CD1c-positive myeloid dendritic cell (primary cell): ENCODE data around the gene JUNB.
A peak's percentile ranks its signal among the peaks of the same experiment; 100 is the strongest.

Experiments used
- DNase-seq: peaks from one replicate; pipeline ENCODE4 v3.0.0-alpha.2; 2016; ENCODE audit errors: extremely low spot score

JUNB gene

GRCh38 chr19:12774588-12775555 lies 16.4 kb upstream of the JUNB start, which contains the start of gene HOOK2:
Gene HOOK2 (minus strand): TSS chr19:12775552. CDS start chr19:12775449, 103 bp downstream.
- DNase-seq: no peak

DNA sequence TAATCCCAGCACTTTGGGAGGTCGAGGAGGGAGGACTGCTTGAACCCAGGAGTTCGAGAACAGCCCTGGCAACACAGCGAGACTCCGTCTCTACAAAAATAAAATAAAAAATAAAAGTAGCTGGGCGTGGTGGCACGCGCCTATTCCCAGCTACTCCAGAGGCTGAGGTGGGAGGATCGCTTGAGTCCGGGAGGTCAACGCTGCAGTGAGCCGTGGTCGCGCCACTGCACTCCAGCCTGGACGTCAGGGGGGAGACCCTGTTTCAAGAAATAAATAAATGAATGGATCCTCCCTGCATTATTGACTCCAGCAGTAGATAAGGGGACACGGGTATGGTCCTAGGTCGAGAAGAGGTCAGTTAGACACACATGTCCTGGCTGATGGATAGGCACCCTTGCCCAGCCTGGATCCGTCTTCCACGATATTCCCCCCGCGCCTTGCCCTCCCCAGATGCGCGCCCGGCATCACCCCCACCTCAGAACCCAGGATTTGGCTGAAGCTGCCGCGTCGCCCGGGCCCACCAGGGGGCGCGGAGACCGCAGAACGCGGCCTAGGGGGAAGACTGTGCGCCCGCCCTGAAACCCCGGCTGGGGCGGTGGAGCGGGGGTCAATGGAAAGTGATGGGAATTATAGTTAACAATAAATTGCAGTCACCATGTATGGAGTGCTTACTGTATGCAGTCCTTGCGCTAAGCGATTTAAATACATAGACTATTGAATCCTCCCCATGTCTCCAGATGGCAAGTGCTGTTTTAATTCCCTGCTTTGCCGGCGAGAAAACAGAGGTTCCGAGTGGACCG lies 13.9 kb upstream of the JUNB start:
- peak; percentile 90 for DNase-seq

- DNase-seq: peak; percentile 53
Observed at GRCh38 chr19:12778017-12778904, 13.0 kb upstream of the JUNB start.

DNA sequence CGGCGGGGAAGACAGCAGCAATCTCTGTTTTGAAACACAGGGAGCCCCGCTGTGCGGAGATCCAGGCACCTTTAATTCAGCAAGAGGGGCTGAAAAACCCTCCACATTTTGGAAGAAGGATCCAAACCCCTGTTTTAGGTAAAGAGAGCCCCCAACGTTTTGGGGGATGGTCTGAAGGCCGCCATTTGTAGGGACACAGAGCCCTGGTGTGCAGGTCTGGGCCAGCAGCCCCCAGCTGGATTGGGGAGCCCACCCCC lies 12.5 kb upstream of the JUNB start:
- no peak for DNase-seq

DNA sequence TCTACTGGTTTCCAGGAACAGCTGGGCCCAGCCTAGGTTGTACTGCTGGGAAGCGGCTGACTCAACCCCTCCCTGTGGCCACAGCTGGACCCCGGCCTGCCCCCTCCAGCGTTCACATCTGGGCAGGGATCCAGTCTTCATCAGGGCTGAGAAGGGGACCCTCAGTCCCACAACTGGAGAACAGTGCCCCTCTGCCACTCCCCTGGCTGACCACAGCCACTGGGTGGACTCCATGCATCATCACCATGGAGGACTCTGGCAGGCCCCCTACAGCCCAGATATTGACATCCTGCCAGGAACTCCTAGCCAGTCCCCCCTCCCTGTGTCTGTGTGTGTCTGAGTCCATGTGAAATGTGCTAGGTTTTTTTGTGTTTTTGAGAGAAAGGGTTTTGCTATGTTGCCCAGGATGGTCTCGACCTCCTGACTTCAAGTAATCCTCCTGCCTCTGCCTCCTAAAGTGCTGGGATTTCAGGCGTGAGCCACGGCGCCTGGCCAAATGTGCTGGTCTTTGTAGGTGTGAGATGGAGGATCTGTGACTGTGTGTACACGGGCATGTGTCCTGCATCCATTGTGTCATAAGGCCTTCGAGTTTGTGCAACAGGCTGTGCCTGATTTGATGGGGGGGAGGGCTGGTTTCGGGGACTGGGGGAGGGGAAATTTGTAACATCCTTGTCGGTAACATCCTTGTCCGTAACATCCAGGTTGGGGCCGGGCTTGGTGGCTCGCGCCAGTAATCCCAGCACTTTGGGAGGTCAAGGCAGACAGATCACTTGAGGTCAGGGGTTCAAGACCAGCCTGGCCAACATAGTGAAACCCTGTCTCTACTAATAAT lies 11.9 kb upstream of the JUNB start:
- DNase-seq: peak; percentile 33

- DNase-seq: no peak
Observed at GRCh38 chr19:12782174-12782423, 9.2 kb upstream of the JUNB start.

DNA sequence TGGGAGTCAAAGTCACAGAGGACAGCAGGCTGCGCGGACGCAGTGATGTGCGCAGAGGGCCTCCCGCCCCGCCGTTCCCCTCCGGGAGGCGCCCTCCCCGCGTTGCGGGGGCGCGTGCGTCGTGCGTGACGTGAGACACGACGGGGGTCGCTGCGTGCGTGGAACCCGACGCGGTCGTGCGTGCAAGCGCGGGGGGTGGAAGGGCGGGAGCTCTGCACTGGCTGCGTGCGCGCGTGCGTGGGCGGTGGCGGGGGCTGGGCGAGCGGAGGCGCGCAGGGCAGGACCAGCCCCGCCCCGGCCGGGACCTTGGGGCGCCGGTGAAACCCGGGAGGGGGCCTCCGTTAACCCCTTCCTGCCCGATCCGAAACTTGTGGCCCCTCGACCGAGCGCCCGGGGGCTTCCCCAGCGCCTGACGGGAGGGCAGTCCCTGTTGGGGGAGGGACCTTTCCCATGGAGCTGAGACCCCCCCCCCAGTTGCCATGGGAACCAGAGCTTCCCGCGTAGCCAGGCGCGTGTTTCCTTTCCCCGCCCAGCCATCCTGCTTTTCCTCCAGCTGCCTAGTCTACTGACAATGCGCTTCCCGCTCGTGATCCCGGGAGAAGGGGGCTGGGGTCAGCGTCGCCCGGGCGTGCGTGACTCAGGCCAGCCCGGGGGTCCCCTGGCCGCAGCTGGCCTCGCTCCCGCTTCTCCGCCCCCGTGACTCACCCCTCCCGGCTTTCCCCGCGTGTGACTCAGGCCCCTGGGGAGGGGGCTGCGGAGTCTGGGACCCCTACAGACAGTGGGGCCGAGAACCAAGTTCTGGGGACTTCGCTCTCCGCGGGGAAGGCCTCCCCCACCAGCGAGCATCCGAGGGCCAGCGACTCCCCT lies 8.6 kb upstream of the JUNB start:
- DNase-seq: peak; percentile 96

DNA sequence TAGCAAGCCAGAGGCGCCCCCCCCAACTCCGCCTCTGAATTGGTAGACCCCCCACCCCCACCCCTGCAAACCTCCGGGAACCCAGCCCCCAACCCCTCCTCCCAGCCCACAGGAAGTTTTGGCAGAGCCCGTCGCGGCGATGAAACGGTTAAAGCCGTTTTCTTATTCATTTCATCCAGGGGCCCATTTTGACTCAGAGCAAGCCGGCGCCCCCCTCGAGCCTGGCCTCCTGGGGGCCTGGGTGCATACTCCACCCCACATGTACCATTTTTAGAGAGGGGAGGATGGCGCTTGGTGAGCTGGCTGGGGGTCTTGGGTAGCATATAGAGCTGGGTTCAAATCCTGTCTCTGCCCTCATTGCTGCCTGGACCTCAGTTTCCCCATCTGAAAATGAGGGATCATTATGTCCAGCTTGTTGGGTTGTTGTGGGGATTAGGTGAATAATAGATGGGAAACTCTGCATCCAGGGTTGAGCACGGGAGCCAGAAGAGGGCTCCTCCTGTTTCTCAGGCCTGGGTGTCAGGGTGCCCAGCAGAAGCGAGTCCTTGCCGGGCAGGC lies 7.9 kb upstream of the JUNB start:
- peak; percentile 20 for DNase-seq

GRCh38 chr19:12783849-12784393 lies 7.4 kb upstream of the JUNB start:
- peak; percentile 58 for DNase-seq

DNA sequence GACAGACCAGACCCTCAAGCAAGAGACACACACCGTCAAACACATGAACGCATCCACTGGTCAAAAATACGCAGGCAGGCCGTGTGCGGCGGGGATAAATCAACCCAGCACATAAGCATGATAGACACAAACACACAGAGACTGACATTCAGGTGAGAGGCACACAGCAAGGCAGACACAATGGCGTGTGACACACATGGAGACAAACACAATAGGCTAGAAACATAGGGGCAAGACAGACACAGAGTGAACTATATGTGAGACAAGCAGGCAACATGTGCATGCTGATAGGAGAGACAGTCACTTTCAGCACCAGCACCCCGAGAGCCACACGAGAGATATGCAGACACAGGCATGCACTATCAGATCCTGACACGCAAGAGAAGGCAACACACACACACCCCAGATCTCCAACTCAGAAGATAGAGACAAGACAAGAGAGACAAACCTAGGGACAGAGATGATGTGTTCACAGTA lies 6.9 kb upstream of the JUNB start:
- peak; percentile 18 for DNase-seq

DNA sequence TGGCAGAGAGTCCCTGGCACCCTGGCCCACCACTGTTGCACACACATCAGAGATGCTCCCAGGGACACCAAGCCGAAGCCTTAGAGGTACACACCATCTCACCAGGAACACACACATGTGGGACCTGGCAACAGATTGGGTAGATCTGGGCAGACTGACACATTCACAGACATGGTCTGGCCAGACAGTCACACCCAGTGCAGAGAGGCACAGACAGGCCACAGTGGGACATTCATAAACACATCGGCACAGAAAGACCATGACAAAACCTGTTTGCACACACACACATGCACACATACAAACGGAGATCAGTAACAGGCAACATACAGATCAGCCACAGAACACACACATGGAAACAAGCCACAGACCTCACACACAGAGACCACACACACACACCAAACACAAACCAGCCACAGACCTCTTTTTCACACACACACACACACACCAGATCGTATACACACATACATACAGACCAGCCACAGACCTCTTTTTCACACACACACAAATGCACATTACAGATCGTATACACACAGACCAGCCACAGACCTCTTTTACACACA lies 6.3 kb upstream of the JUNB start:
- peak; percentile 33 for DNase-seq

DNA sequence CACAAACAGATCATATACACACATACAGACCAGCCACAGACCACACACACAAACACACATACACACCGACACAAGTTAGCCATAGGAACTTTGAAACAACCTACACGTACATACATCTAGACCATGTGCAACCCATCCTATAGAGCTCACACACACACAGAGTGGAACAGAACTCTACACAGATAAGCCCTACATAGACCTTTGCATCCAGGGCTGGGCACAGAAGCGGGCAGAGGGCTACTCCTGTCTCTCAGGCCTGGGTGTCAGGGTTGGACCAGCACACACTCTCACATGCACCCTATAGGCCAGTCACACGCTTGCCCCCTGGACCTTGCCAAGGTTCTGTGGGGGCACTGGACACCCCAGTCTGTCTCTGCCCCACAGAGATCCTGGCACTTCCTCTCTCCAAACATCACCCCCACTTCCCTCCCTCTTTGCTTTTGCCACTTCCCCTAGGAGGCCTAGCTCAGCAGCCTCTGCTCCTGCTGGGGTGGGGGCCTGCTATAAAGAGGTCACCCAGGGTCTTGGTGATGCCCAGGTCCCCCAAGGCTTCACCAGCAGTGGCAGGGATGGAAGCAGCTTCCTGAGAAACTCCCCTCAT lies 5.8 kb upstream of the JUNB start:
- peak; percentile 77 for DNase-seq

DNA sequence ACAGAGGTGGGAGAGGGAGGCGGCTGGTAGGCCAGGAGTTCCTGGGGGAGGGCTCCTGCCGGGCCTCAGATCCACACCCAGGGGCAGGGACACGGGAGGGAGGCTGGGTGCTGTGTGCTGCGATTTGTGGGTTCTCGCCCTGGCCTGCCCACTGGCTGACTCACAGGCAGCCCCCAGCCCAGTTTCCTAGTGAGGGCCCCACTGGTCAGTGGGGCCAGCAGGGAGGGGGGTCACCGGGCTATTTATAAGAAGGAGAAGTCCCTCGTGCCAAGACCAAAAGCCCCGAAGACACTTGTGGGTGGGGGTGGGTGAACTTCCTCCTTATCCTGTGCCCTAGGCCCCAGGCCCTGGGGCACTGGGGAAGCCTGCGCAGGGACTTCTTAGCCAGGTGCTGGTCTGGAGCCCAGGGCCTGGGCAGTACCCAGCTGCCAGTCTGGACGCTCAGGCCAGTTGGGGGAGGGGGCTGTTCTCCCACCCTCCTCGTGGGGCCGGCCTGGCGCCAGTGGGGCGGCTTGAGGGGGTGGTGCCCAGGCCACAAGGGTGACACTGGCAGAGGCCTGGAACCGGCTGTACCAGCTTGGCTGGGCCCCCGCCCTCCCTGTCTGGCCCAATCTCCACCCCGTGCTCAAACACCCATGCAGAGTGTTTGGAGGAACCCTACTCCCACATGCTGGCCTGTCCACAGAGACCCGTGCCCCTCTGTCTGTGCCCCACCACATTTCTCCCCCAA lies 5.0 kb upstream of the JUNB start:
- peak; percentile 95 for DNase-seq

- DNase-seq: peak; percentile 33
Observed at GRCh38 chr19:12786952-12787351, 4.3 kb upstream of the JUNB start.

- no peak for DNase-seq
Observed at GRCh38 chr19:12787458-12787857, 3.8 kb upstream of the JUNB start.

- peak; percentile 21 for DNase-seq
Observed at GRCh38 chr19:12788042-12788681, 3.1 kb upstream of the JUNB start.

DNA sequence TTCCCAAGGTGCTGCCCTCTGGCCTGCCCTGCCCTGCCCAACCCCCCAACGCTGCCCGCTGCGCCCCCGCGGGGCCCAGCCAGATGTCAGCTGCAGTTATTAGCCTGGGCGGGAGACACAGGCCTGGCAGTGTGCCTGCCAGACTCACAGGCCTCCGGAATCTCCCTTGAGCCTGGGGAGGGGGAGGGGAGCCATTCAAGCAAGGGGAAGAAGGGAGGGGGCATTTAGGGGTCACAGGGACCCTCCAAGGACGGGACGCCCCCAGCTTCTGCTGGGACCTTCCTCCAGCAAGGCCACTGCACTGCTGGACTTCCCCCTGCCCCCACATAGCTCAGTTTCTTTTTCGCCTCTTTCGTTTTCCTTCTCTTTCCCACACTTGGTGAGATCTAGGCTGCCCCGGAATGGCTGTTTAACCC lies 2.6 kb upstream of the JUNB start:
- peak; percentile 84 for DNase-seq
